Stimulated activated CD8-positive, alpha-beta memory T cell treated with anti-CD3 and anti-CD28 coated beads, Interleukin-12 subunit alpha, Interleukin-12 subunit beta, amount 100 ng/mL, for 24 hours (primary cell): ENCODE data around the gene REC114.
"Not testable (repeated sequence)": the region's sequence is repeated elsewhere in the genome, so short reads cannot be mapped to it uniquely, and the experiment has no call there.

Experiments
- DNase-seq: peaks from one replicate; pipeline ENCODE4 v3.0.0-alpha.2; 2020; ENCODE audit errors: extremely low read depth

REC114 gene

GRCh38 chr15:73527598-73527997 is 84.6 kb downstream of the REC114 start:
- no peak for DNase-seq

GRCh38 chr15:73530649-73531048 is 87.7 kb downstream of the REC114 start:
- no peak for DNase-seq

- DNase-seq: no peak
Observed at GRCh38 chr15:73538123-73538522, 95.2 kb downstream of the REC114 start.

- no peak for DNase-seq
Observed at GRCh38 chr15:73538563-73539211, 95.7 kb downstream of the REC114 start.

- no peak for DNase-seq
Observed at GRCh38 chr15:73539212-73540128, 96.5 kb downstream of the REC114 start.

GRCh38 chr15:73540161-73540560 is 97.2 kb downstream of the REC114 start:
- no peak for DNase-seq

GRCh38 chr15:73541479-73541878 is 98.5 kb downstream of the REC114 start:
- DNase-seq: no peak

GRCh38 chr15:73548925-73549324 is 106.0 kb downstream of the REC114 start:
- DNase-seq: not testable (repeated sequence)

- no peak for DNase-seq
Observed at GRCh38 chr15:73550190-73550589, 107.2 kb downstream of the REC114 start.

- DNase-seq: no peak
Observed at GRCh38 chr15:73555080-73555479, 112.1 kb downstream of the REC114 start.

GRCh38 chr15:73558529-73558928 is 115.6 kb downstream of the REC114 start:
- DNase-seq: no peak

- no peak for DNase-seq
Observed at GRCh38 chr15:73560501-73561117, 117.6 kb downstream of the REC114 start.

GRCh38 chr15:73564255-73564654 is 121.3 kb downstream of the REC114 start:
- no peak for DNase-seq

GRCh38 chr15:73567020-73567419 is 124.1 kb downstream of the REC114 start:
- no peak for DNase-seq

- no peak for DNase-seq
Observed at GRCh38 chr15:73568564-73569280, 125.8 kb downstream of the REC114 start.

GRCh38 chr15:73569361-73569760 is 126.4 kb downstream of the REC114 start:
- no peak for DNase-seq

GRCh38 chr15:73570355-73571032 is 127.5 kb downstream of the REC114 start:
- DNase-seq: no peak

GRCh38 chr15:73571346-73571745 is 128.4 kb downstream of the REC114 start:
- DNase-seq: no peak

- DNase-seq: no peak
Observed at GRCh38 chr15:73572296-73572695, 129.3 kb downstream of the REC114 start.

GRCh38 chr15:73573037-73573436 is 130.1 kb downstream of the REC114 start:
- no peak for DNase-seq

- no peak for DNase-seq
Observed at GRCh38 chr15:73573572-73573971, 130.6 kb downstream of the REC114 start.
